Trophoblast cell (in vitro differentiated cells and primary cell): Measurements from ENCODE around the gene LPIN1.

Source experiments
- DNase-seq, 2 donors: peaks; one replicate each; pipeline ENCODE4 v3.0.0-alpha.2; 2016
- H2AFZ ChIP-seq: 2 replicates; pipeline ENCODE4 v1.6.1; 2013; ENCODE audit warnings: low read length, moderate library complexity, mild to moderate bottlenecking; ENCODE audit not compliant: insufficient read depth, poor library complexity
- H2AK5ac ChIP-seq: 2 replicates; pipeline ENCODE4 v1.6.1; 2013; ENCODE audit warnings: mild to moderate bottlenecking, low read length
- H2BK120ac ChIP-seq: 2 replicates; pipeline ENCODE4 v1.6.1; 2013; ENCODE audit warnings: low read length, mild to moderate bottlenecking, moderate library complexity; ENCODE audit not compliant: insufficient read depth, poor library complexity
- H2BK12ac ChIP-seq: 2 replicates; pipeline ENCODE4 v1.6.1; 2013; ENCODE audit warnings: mild to moderate bottlenecking, low read length, moderate library complexity
- H2BK5ac ChIP-seq: 2 replicates; pipeline ENCODE4 v1.6.1; 2013; ENCODE audit warnings: low read length, low read depth, moderate library complexity, mild to moderate bottlenecking; ENCODE audit not compliant: poor library complexity
- H3K14ac ChIP-seq: 2 replicates; pipeline ENCODE4 v1.6.1; 2013; ENCODE audit warnings: mild to moderate bottlenecking, low read length
- H3K18ac ChIP-seq: 2 replicates; pipeline ENCODE4 v1.6.1; 2013; ENCODE audit warnings: mild to moderate bottlenecking, low read length
- H3K23ac ChIP-seq: 2 replicates; pipeline ENCODE4 v1.6.1; 2013; ENCODE audit warnings: low read length
- H3K27ac ChIP-seq: 2 replicates; pipeline ENCODE4 v1.5.1; 2013; ENCODE audit warnings: low read depth, mild to moderate bottlenecking, inconsistent platforms, low read length, moderate library complexity
- H3K27me3 ChIP-seq: 2 replicates; pipeline ENCODE4 v1.6.1; 2013; ENCODE audit warnings: inconsistent platforms, mild to moderate bottlenecking, low read length, moderate library complexity; ENCODE audit not compliant: insufficient read depth
- H3K36me3 ChIP-seq, 2 experiments: 1 replicate in 1 of 2; 2 replicates in 1 of 2; pipeline ENCODE4 v1.6.1; 2013; ENCODE audit warnings: low read length in 2 of 2, mild to moderate bottlenecking in 2 of 2, moderate library complexity in 1 of 2; ENCODE audit not compliant: insufficient read depth in 2 of 2, control insufficient read depth in 1 of 2
- H3K4ac ChIP-seq: 2 replicates; pipeline ENCODE4 v1.6.1; 2013; ENCODE audit warnings: low read depth, mild to moderate bottlenecking, low read length, moderate library complexity
- H3K4me1 ChIP-seq, 2 experiments: 1 replicate in 1 of 2; 2 replicates in 1 of 2; pipeline ENCODE4 v1.6.1; 2013; ENCODE audit warnings: low read length in 2 of 2, mild to moderate bottlenecking in 2 of 2, moderate library complexity in 1 of 2; ENCODE audit not compliant: insufficient read depth in 2 of 2, control insufficient read depth in 1 of 2
- H3K4me2 ChIP-seq: 2 replicates; pipeline ENCODE4 v1.6.1; 2013; ENCODE audit warnings: inconsistent platforms, mild to moderate bottlenecking, low read length, moderate library complexity
- H3K4me3 ChIP-seq: 2 replicates; pipeline ENCODE4 v1.5.1; 2013; ENCODE audit warnings: mild to moderate bottlenecking, low read depth, low read length, inconsistent platforms
- H3K79me1 ChIP-seq: one replicate; pipeline ENCODE4 v1.6.1; 2013; ENCODE audit warnings: low read length
- H3K79me2 ChIP-seq: 2 replicates; pipeline ENCODE4 v1.6.1; 2013; ENCODE audit warnings: low read length, mild to moderate bottlenecking; ENCODE audit not compliant: control insufficient read depth, insufficient read depth, poor library complexity
- H3K9ac ChIP-seq: 2 replicates; pipeline ENCODE4 v1.6.1; 2013; ENCODE audit warnings: mild to moderate bottlenecking, low read length
- H3K9me3 ChIP-seq: 2 replicates; pipeline ENCODE4 v1.6.1; 2013; ENCODE audit warnings: low read depth, mild to moderate bottlenecking, control low read depth, inconsistent platforms, low read length; ENCODE audit not compliant: insufficient read depth
- H4K12ac ChIP-seq: 2 replicates; pipeline ENCODE4 v1.6.1; 2013; ENCODE audit warnings: low read depth, mild to moderate bottlenecking, low read length, moderate library complexity
- H4K8ac ChIP-seq: 2 replicates; pipeline ENCODE4 v1.6.1; 2013; ENCODE audit warnings: low read depth, mild to moderate bottlenecking, low read length, moderate library complexity
- H4K91ac ChIP-seq: one replicate; pipeline ENCODE4 v1.6.1; 2013; ENCODE audit warnings: low read depth, mild to moderate bottlenecking, low read length, moderate library complexity
- WGBS: extraction: QIAGEN DNeasy Blood & Tissue Kit; methylation state at CpG from one replicate; pipeline ENCODE4 v1.1.7; 2013; ENCODE audit warnings: missing lambda C conversion rate; ENCODE audit not compliant: insufficient read length, insufficient coverage; ENCODE audit errors: extremely low coverage; 5-methylcytosine and 5-hydroxymethylcytosine counted together

The LPIN1 gene

GRCh38 chr2:11767779-11768178, 21.3 kb downstream of the LPIN1 start:
- no peak overlapping the region for H3K27ac ChIP-seq
- no peak overlapping the region for H4K91ac ChIP-seq
- WGBS: no CpG with 5 or more reads among the region's 7 CpGs
- H3K14ac ChIP-seq: no peak overlapping the region
- no peak overlapping the region for H3K9ac ChIP-seq
- no peaks in the 10 kb centered on the region for H3K79me2 ChIP-seq
- peaks cover 4 to 10% of the 10 kb centered on the region in 2 experiments for H3K4me1 ChIP-seq
- no peak overlapping the region for H3K4ac ChIP-seq
- no peak overlapping the region for H3K23ac ChIP-seq
- H3K79me1 ChIP-seq: peaks cover 2% of the 10 kb centered on the region
- H4K8ac ChIP-seq: no peak overlapping the region
- no peak overlapping the region for H3K4me2 ChIP-seq
- H2BK12ac ChIP-seq: no peak overlapping the region
- H2AFZ ChIP-seq: no peak overlapping the region
- no peak overlapping the region for H2BK5ac ChIP-seq
- peaks cover 3% of the 10 kb centered on the region for H3K9me3 ChIP-seq
- DNase-seq: no peak
- no peaks in the 10 kb centered on the region for H3K27me3 ChIP-seq
- no peak overlapping the region for H3K18ac ChIP-seq
- H2AK5ac ChIP-seq: no peak overlapping the region
- H3K4me3 ChIP-seq: no peak overlapping the region
- H4K12ac ChIP-seq: no peak overlapping the region
- H3K36me3 ChIP-seq: peaks cover 17 to 29% of the 10 kb centered on the region in 2 experiments
- no peak overlapping the region for H2BK120ac ChIP-seq

DNA sequence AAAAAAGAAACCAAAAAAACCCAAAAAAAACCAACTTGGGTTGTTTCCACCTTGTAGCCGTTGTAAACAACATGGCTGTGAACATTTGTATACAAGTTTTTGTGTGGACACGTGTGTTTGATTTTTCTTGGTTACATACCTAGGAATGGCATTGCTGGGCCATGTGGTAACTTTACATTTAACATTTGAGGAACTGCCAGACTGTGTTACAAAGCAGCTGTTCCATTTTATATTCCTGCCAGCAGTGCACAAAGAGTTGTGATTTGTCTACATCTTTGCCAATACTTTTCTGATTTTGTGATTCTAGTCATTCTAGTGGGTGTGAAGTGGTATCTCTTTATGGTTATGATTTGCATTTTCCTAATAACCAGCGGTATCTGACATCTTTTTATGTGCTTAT, 22.5 kb downstream of the LPIN1 start:
- no peak overlapping the region for H2AK5ac ChIP-seq
- H3K79me1 ChIP-seq: peaks cover 2% of the 10 kb centered on the region
- no peak overlapping the region for H2AFZ ChIP-seq
- H3K27ac ChIP-seq: no peak overlapping the region
- H2BK12ac ChIP-seq: no peak overlapping the region
- no peak overlapping the region for H2BK5ac ChIP-seq
- WGBS: no CpG with 5 or more reads among the region's 3 CpGs
- no peak overlapping the region for H3K23ac ChIP-seq
- no peak for DNase-seq
- H3K14ac ChIP-seq: no peak overlapping the region
- H4K12ac ChIP-seq: no peak overlapping the region
- H3K4me1 ChIP-seq: peaks cover 4 to 9% of the 10 kb centered on the region in 2 experiments
- H3K36me3 ChIP-seq: peaks cover 17 to 35% of the 10 kb centered on the region in 2 experiments
- H3K18ac ChIP-seq: no peak overlapping the region
- H4K8ac ChIP-seq: no peak overlapping the region
- H3K9ac ChIP-seq: no peak overlapping the region
- H4K91ac ChIP-seq: no peak overlapping the region
- no peaks in the 10 kb centered on the region for H3K79me2 ChIP-seq
- no peak overlapping the region for H3K4ac ChIP-seq
- no peak overlapping the region for H3K4me2 ChIP-seq
- H3K27me3 ChIP-seq: no peaks in the 10 kb centered on the region
- no peak overlapping the region for H3K4me3 ChIP-seq
- no peak overlapping the region for H2BK120ac ChIP-seq
- peaks cover 3% of the 10 kb centered on the region for H3K9me3 ChIP-seq

DNA sequence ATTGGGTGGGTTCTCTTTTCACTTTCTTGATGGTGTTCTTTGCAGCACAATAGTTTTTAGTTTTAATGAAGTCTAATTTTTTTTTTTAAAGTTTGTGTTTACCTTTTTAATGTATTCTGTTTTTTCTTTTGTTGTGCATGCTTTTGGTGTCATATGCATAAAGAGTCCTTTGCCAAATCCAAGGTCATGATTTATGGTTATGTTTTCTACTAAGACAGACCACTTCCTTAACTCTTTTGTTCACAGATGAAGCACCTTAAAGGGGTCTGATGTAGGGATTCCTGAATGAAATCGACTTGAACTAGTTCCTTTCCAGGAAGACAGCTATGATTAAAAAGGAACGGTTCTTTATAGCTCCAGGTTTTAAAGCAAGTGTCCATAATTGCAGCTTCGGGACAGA, 23.1 kb downstream of the LPIN1 start:
- no peak overlapping the region for H3K14ac ChIP-seq
- whole genome bisulfite sequencing: no CpG with 5 or more reads among the region's 3 CpGs
- no peak overlapping the region for H3K4me2 ChIP-seq
- no peak overlapping the region for H3K23ac ChIP-seq
- H4K12ac ChIP-seq: no peak overlapping the region
- H2BK5ac ChIP-seq: no peak overlapping the region
- H3K9ac ChIP-seq: no peak overlapping the region
- no peak overlapping the region for H3K27ac ChIP-seq
- H3K9me3 ChIP-seq: peaks cover 3% of the 10 kb centered on the region
- H4K91ac ChIP-seq: no peak overlapping the region
- H3K27me3 ChIP-seq: no peaks in the 10 kb centered on the region
- H3K79me1 ChIP-seq: peaks cover 2% of the 10 kb centered on the region
- peaks cover 18 to 40% of the 10 kb centered on the region in 2 experiments for H3K36me3 ChIP-seq
- no peak overlapping the region for H2BK12ac ChIP-seq
- H3K4me3 ChIP-seq: no peak overlapping the region
- peaks cover 4 to 9% of the 10 kb centered on the region in 2 experiments for H3K4me1 ChIP-seq
- no peak overlapping the region for H2BK120ac ChIP-seq
- H2AK5ac ChIP-seq: no peak overlapping the region
- no peak overlapping the region for H3K18ac ChIP-seq
- H4K8ac ChIP-seq: no peak overlapping the region
- no peak overlapping the region for H3K4ac ChIP-seq
- DNase-seq: no peak
- H2AFZ ChIP-seq: no peak overlapping the region
- H3K79me2 ChIP-seq: no peaks in the 10 kb centered on the region

- Histone ChIP-seq H3K4me1 (peaks cover 4 to 7% of the 10 kb centered on the region in 2 experiments), H3K27me3 (no peaks in the 10 kb centered on the region), H2AK5ac (no peak overlapping the region), H4K91ac (no peak overlapping the region), H3K4me2 (no peak overlapping the region), H2BK120ac (no peak overlapping the region), H2AFZ (no peak overlapping the region), H2BK5ac (no peak overlapping the region), H3K9ac (no peak overlapping the region), H3K23ac (no peak overlapping the region), H3K27ac (no peak overlapping the region), H4K8ac (no peak overlapping the region), H4K12ac (no peak overlapping the region), H2BK12ac (no peak overlapping the region), H3K14ac (no peak overlapping the region), H3K36me3 (peaks cover 17 to 39% of the 10 kb centered on the region in 2 experiments), H3K18ac (no peak overlapping the region), H3K9me3 (no peaks in the 10 kb centered on the region), H3K4ac (no peak overlapping the region), H3K4me3 (no peak overlapping the region), H3K79me1 (no peaks in the 10 kb centered on the region), H3K79me2 (no peaks in the 10 kb centered on the region)
- DNase-seq: no peak
- no CpG with 5 or more reads among the region's 6 CpGs for WGBS
These were observed 24.2 kb downstream of the LPIN1 start for GRCh38 chr2:11770531-11771188.
